H1 (cell line): ENCODE measurements around the gene BCAS4. TPM values are rescaled to one million over a fixed set of nuclear protein-coding genes. Genes with fewer than 3 reads are reported as not detected.

ENCODE experiments used
- CTCF ChIA-PET: fragments of 300-600 bp; sonication (Branson Sonifier 250); formaldehyde crosslinking; loops from one replicate; lab custom pipeline; 2021; ENCODE audit not compliant: partially characterized antibody; lab: Charles Lee
- POLR2A ChIA-PET: fragments of 300-600 bp; sonication (Branson Sonifier 250); formaldehyde crosslinking; loops from one replicate; lab custom pipeline; 2021; ENCODE audit warnings: inconsistent platforms; ENCODE audit not compliant: partially characterized antibody; lab: Charles Lee
- DNase-seq, 2 experiments: peaks; one replicate each; pipeline versions ENCODE4 v3.0.0 to v3.0.0-alpha.2; 2010 to 2022; ENCODE audit warnings: low spot score in 2 of 2, low read depth in 1 of 2, mixed read lengths in 1 of 2
- FAIRE-seq: peaks from 2 replicates; lab custom pipeline; 2011; peaks lifted over from hg19 to GRCh38; lab: Jason Lieb, UNC
- H2AFZ ChIP-seq: 2 replicates; pipeline ENCODE4 v1.8.1; 2012; ENCODE audit warnings: low read length, inconsistent platforms
- H2AK5ac ChIP-seq: 2 replicates; pipeline ENCODE4 v1.6.1; 2013; ENCODE audit warnings: low read depth, low read length
- H2BK120ac ChIP-seq: replicated peaks from 2 replicates; pipeline ENCODE3; 2013; ENCODE audit warnings: low read depth, low read length, inconsistent platforms
- H2BK12ac ChIP-seq: 2 replicates; pipeline ENCODE4 v1.6.1; 2013; ENCODE audit warnings: low read depth, low read length
- H2BK15ac ChIP-seq: 2 replicates; pipeline ENCODE4 v1.6.1; 2013; ENCODE audit warnings: low read length
- H2BK20ac ChIP-seq: 2 replicates; pipeline ENCODE4 v1.6.1; 2013; ENCODE audit warnings: low read length
- H2BK5ac ChIP-seq: 2 replicates; pipeline ENCODE4 v1.6.1; 2013; ENCODE audit warnings: low read depth, low read length
- H3K14ac ChIP-seq: 2 replicates; pipeline ENCODE4 v1.6.1; 2013; ENCODE audit warnings: inconsistent platforms; ENCODE audit not compliant: insufficient read length
- H3K18ac ChIP-seq: 2 replicates; pipeline ENCODE4 v1.6.1; 2013; ENCODE audit warnings: low read length; ENCODE audit errors: extremely low read depth
- H3K23ac ChIP-seq: 2 replicates; pipeline ENCODE4 v1.6.1; 2013; ENCODE audit warnings: inconsistent platforms; ENCODE audit not compliant: insufficient read length
- H3K23me2 ChIP-seq: 2 replicates; pipeline ENCODE4 v1.6.1; 2013; ENCODE audit warnings: low read depth, low read length
- H3K27ac ChIP-seq: 2 replicates; pipeline ENCODE4 v1.6.1; 2011; ENCODE audit warnings: low read depth, low read length, inconsistent platforms
- H3K27me3 ChIP-seq, 4 experiments: replicated peaks in 1 of 4; 1 replicate in 1 of 4; 2 replicates in 3 of 4; pipeline versions ENCODE4 v1.6.1 to v1.8.1; 2011 to 2013; ENCODE audit warnings: low read length in 3 of 4, mild to moderate bottlenecking in 3 of 4, inconsistent platforms in 2 of 4, mixed read lengths in 2 of 4, moderate library complexity in 1 of 4; ENCODE audit not compliant: control insufficient read depth in 3 of 4, insufficient read depth in 3 of 4; ENCODE audit errors: extremely low read depth in 1 of 4
- H3K36me3 ChIP-seq, 4 experiments: 2 replicates each; pipeline versions ENCODE4 v1.6.1 to v1.8.1; 2011 to 2013; ENCODE audit warnings: mild to moderate bottlenecking in 4 of 4, low read length in 3 of 4, moderate library complexity in 2 of 4, control low read depth in 1 of 4, inconsistent platforms in 1 of 4; ENCODE audit not compliant: insufficient read depth in 4 of 4, control insufficient read depth in 2 of 4
- H3K4ac ChIP-seq: replicated peaks from 2 replicates; pipeline ENCODE3; 2013; ENCODE audit warnings: low read length, low read depth, mixed read lengths, inconsistent platforms; ENCODE audit not compliant: insufficient read length
- H3K4me1 ChIP-seq, 4 experiments: replicated peaks in 1 of 4; 1 replicate in 1 of 4; 2 replicates in 3 of 4; pipeline versions ENCODE4 v1.6.1 to v1.8.1; 2011 to 2013; ENCODE audit warnings: low read length in 3 of 4, inconsistent platforms in 2 of 4, mixed read lengths in 1 of 4; ENCODE audit not compliant: insufficient read depth in 4 of 4, control insufficient read depth in 3 of 4
- H3K4me2 ChIP-seq, 2 experiments: 2 replicates each; pipeline versions ENCODE4 v1.6.1 to v1.8.1; 2011 to 2013; ENCODE audit warnings: low read depth in 2 of 2, low read length in 2 of 2, control low read depth in 1 of 2, inconsistent platforms in 1 of 2, mild to moderate bottlenecking in 1 of 2; ENCODE audit not compliant: insufficient read depth in 1 of 2
- H3K4me3 ChIP-seq, 4 experiments: fragments of 200-600, 300-600 bp in 1 of 4; sonication (generic), shearing (Covaris generic), sonication (Bioruptor Twin) in 1 of 4; 2 replicates each; pipeline versions ENCODE4 v1.5.1 to v1.8.1; 2011 to 2016; ENCODE audit warnings: low read length in 4 of 4, low read depth in 3 of 4, control low read depth in 2 of 4, inconsistent platforms in 2 of 4, mild to moderate bottlenecking in 2 of 4, mixed read lengths in 1 of 4, moderate library complexity in 1 of 4; ENCODE audit not compliant: insufficient read depth in 2 of 4; ENCODE audit errors: extremely low read depth in 1 of 4
- H3K56ac ChIP-seq: replicated peaks from 2 replicates; pipeline ENCODE3; 2013; ENCODE audit warnings: low read depth, mild to moderate bottlenecking, mixed read lengths, low read length, inconsistent platforms; ENCODE audit not compliant: insufficient read length
- H3K79me1 ChIP-seq: 2 replicates; pipeline ENCODE4 v1.6.1; 2013; ENCODE audit warnings: low read depth, low read length, control low read depth
- H3K79me2 ChIP-seq, 2 experiments: 2 replicates each; pipeline versions ENCODE4 v1.6.1 to v1.8.1; 2012 to 2013; ENCODE audit warnings: low read length in 2 of 2, mild to moderate bottlenecking in 2 of 2, inconsistent platforms in 1 of 2; ENCODE audit not compliant: insufficient read depth in 2 of 2, control insufficient read depth in 1 of 2
- H3K9ac ChIP-seq, 4 experiments: replicated peaks in 1 of 4; 1 replicate in 1 of 4; 2 replicates in 3 of 4; pipeline versions ENCODE4 v1.6.1 to v1.8.1; 2011 to 2013; ENCODE audit warnings: low read depth in 3 of 4, low read length in 3 of 4, control low read depth in 2 of 4, mild to moderate bottlenecking in 2 of 4, moderate library complexity in 2 of 4, inconsistent platforms in 1 of 4; ENCODE audit errors: extremely low read depth in 1 of 4
- H3K9me3 ChIP-seq, 2 experiments: 2 replicates each; pipeline versions ENCODE4 v1.6.1 to v1.8.1; 2012 to 2013; ENCODE audit warnings: mild to moderate bottlenecking in 2 of 2, moderate library complexity in 2 of 2, control low read depth in 1 of 2, inconsistent platforms in 1 of 2, low read depth in 1 of 2, low read length in 1 of 2, mixed read lengths in 1 of 2; ENCODE audit not compliant: insufficient read depth in 2 of 2
- H4K20me1 ChIP-seq, 2 experiments: replicated peaks in 1 of 2; 2 replicates each; pipeline versions ENCODE3 to v1.8.1; 2011 to 2013; ENCODE audit warnings: inconsistent platforms in 2 of 2, low read length in 2 of 2, mild to moderate bottlenecking in 1 of 2; ENCODE audit not compliant: insufficient read depth in 2 of 2, control insufficient read depth in 1 of 2
- H4K5ac ChIP-seq: 2 replicates; pipeline ENCODE4 v1.6.1; 2013; ENCODE audit warnings: low read length, low read depth, mixed read lengths, inconsistent platforms; ENCODE audit not compliant: insufficient read length
- H4K8ac ChIP-seq: 2 replicates; pipeline ENCODE4 v1.8.0; 2013; ENCODE audit warnings: mild to moderate bottlenecking, moderate library complexity, low read length, inconsistent platforms; ENCODE audit not compliant: insufficient read depth; ENCODE audit errors: extremely low read depth
- H4K91ac ChIP-seq: replicated peaks from 2 replicates; pipeline ENCODE3; 2013; ENCODE audit warnings: low read length, mixed read lengths, inconsistent platforms; ENCODE audit not compliant: insufficient read length
- BACH1 ChIP-seq: IDR thresholded peaks from 2 replicates; pipeline ENCODE4 v1.6.1; 2012; ENCODE audit warnings: low read length, improper control_type of control experiment
- CBX5 ChIP-seq: fragments of 300-800, 300-1000 bp; sonication (generic); IDR thresholded peaks from 2 replicates; pipeline ENCODE4 v1.7.1; 2016; ENCODE audit warnings: antibody characterized with exemption, low read length, low read depth
- POLR2AphosphoS5 ChIP-seq: IDR thresholded peaks from 2 replicates; pipeline ENCODE4 v1.6.1; 2011; ENCODE audit warnings: low read depth, low read length
- WGBS, 2 experiments: shearing (Covaris generic) in 1 of 2; methylation state at CpG; one replicate each; pipeline versions ENCODE4 v1.1.6 to v1.1.7; 2013 to 2015; ENCODE audit warnings: low lambda C conversion rate in 2 of 2, mixed read lengths in 2 of 2, inconsistent platforms in 1 of 2, low coverage in 1 of 2, missing lambda C conversion rate in 1 of 2; ENCODE audit not compliant: insufficient replicate concordance in 2 of 2, insufficient coverage in 1 of 2, insufficient read length in 1 of 2; ENCODE audit errors: extremely low coverage in 1 of 2, missing lambda C conversion rate in 1 of 2; 5-methylcytosine and 5-hydroxymethylcytosine counted together
- polyA plus RNA-seq, 7 experiments: library from polyadenylated mRNA; depleted of rRNA in 3 of 7; stranded (reverse) in 5 of 7; unstranded in 2 of 7; fragments of >200 nt in 5 of 7; fragments of 200-250 nt in 2 of 7; gene quantifications; 1 replicate in 5 of 7; 2 replicates in 1 of 7; 4 replicates in 1 of 7; pipeline versions ENCODE4 v1.2.1 to v1.2.3, GENCODE V29; 2011 to 2013; ENCODE audit warnings: missing spikeins in 2 of 7, mixed read lengths in 2 of 7
- total RNA-seq: library from RNA; stranded (reverse); fragmentation: NEBNext Ultra II Directional; extraction: Animal tissue kit (Norgen Biotek cat#: 25700); gene quantifications from 2 replicates; pipeline ENCODE4 v1.2.1, GENCODE V29; 2021
- TF ChIP-seq, protein P1 (sequence below): IDR thresholded peaks from 2 replicates; pipeline ENCODE4 v1.6.1; 2012; ENCODE audit warnings: inconsistent platforms

Gene BCAS4
- total and polyA plus RNA-seq, 2 of the 8 experiments (the other 6 are each of a cell fraction or from before 2014, with no cell fraction given): 21.2 to 23.6 TPM

DNA sequence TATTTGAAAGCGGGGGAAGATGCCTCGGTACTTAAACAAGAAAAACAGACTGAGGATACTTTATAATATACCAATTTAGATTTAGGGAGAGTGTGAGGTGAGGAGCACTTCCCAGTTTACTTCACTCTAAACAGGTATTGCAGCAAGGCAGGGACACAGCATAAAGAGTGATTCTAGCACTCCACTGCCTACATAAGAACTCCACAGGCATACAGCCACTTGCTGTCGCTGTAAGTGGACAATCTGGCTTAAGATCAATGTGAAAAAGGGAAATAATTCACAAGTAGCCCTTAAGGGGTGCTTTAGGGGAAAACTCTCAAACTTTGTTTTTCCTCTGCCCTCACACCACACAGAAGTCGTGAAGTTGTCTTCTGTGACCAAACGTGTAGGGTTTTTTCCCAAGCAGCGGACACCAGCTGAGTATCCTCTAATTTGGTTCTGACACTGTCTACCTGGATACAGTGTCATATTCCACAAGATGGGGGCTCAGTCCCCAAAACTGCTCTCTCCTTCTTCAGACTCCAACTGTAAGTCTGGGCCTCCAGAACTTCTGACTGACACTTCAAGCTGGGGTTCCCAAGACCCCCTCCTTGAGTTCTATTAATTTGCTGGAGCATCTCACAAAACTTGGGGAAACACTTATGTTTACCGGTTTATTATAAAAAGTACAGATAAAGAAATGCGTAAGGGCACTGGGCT, 127.1 kb downstream of the BCAS4 start:
- Histone ChIP-seq H3K23me2 (no peaks in the 10 kb centered on the region), H2AK5ac (no peak overlapping the region), H3K27me3 (no peaks in the 10 kb centered on the region), H3K4me2 (no peak overlapping the region), H4K91ac (no peak overlapping the region), H3K4ac (no peak overlapping the region), H3K9me3 (no peaks in the 10 kb centered on the region), H2BK12ac (no peak overlapping the region), H3K9ac (no peak overlapping the region), H3K18ac (no peak overlapping the region), H3K56ac (no peak overlapping the region), H3K36me3 (peaks cover 0 to 54% (median 5%) of the 10 kb centered on the region in 4 experiments; a peak in 6 of 8 replicates), H2BK120ac (no peak overlapping the region), H2AFZ (no peak overlapping the region), H2BK15ac (no peak overlapping the region), H3K4me3 (no peak overlapping the region), H3K27ac (no peak overlapping the region), H2BK5ac (no peak overlapping the region), H3K14ac (no peak overlapping the region), H3K79me1 (peaks cover 2% of the 10 kb centered on the region; the same call in 1 of the 2 replicates), H4K20me1 (peaks cover 43 to 61% of the 10 kb centered on the region in 2 experiments), H3K4me1 (peaks cover 0 to 11% (median 6%) of the 10 kb centered on the region in 4 experiments; a peak in 4 of 7 replicates), H3K79me2 (peaks cover 71 to 100% of the 10 kb centered on the region in 2 experiments), H4K5ac (no peak overlapping the region), H3K23ac (no peak overlapping the region), H2BK20ac (no peak overlapping the region), H4K8ac (no peak overlapping the region)
- no peak for DNase-seq
- ChIA-PET POLR2A (interaction anchor here (1.0 to 13.9 kb wide), 5 partner anchors 8 to 27 kb away, joined by 3 to 206 read pairs (median 5); partner anchors contain the start of gene ADNP), CTCF (interaction anchor here (0.7 to 1.5 kb wide), 5 partner anchors 14 to 129 kb away, joined by 3 to 6 read pairs (median 4); partner anchors contain the start of gene BCAS4)
- TF ChIP-seq CBX5: no peak
- TF ChIP-seq, protein P1, sequence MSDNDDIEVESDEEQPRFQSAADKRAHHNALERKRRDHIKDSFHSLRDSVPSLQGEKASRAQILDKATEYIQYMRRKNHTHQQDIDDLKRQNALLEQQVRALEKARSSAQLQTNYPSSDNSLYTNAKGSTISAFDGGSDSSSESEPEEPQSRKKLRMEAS: no peak
- TF ChIP-seq BACH1: no peak
- TF ChIP-seq POLR2AphosphoS5: peak; percentile 64; the same call in 1 of the 2 replicates
- 87% methylated on average over 8 of the region's 8 CpGs; no CpG with 5 or more reads in 1 of the 2 experiments for WGBS, 2 experiments
- no peak for FAIRE-seq
